IMR-90 (cell line): ENCODE data around the gene UBE2QL1. TPM values are rescaled to one million over a fixed set of nuclear protein-coding genes. Genes with fewer than 3 reads are reported as not detected.

Experiments used
- ATAC-seq: fragments of 200-7000 bp; cut with Tn5 transposase; 2 replicates; pipeline ENCODE4 v1.9.1; 2020; ENCODE audit warnings: low read depth, mild to moderate bottlenecking, moderate library complexity
- BruUV-seq: library from RNA; stranded (reverse); fragments of 400-500 nt; replicated peaks from 2 replicates; lab custom pipeline; 2021; lab: Mats Ljungman, UMichigan
- CTCF ChIA-PET: fragments of 300-600 bp; formaldehyde crosslinking; extraction: SDS; loops from one replicate; lab custom pipeline; 2021; ENCODE audit warnings: antibody characterized with exemption; lab: Yijun Ruan, JAX
- POLR2A ChIA-PET: fragments of 300-600 bp; sonication (Branson Sonifier 250); formaldehyde crosslinking; loops from one replicate; lab custom pipeline; 2022; ENCODE audit warnings: antibody characterized with exemption; ENCODE audit not compliant: unreplicated experiment; lab: Charles Lee
- DNase-seq: peaks from one replicate; pipeline ENCODE4 v3.0.0; 2013
- H2AFZ ChIP-seq: replicated peaks from 2 replicates; pipeline ENCODE3; 2013; ENCODE audit warnings: low read length, mild to moderate bottlenecking; ENCODE audit not compliant: poor library complexity
- H2AK5ac ChIP-seq: 2 replicates; pipeline ENCODE4 v1.6.1; 2013; ENCODE audit warnings: low read depth, low read length, inconsistent platforms
- H2AK9ac ChIP-seq: replicated peaks from 2 replicates; pipeline ENCODE3; 2013; ENCODE audit warnings: mild to moderate bottlenecking, low read depth, low read length, moderate library complexity; ENCODE audit not compliant: poor library complexity
- H2BK120ac ChIP-seq: 2 replicates; pipeline ENCODE4 v1.6.1; 2013; ENCODE audit warnings: low read depth, low read length, inconsistent platforms
- H2BK15ac ChIP-seq: 3 replicates; pipeline ENCODE4 v1.6.1; 2013; ENCODE audit warnings: low read depth, low read length, inconsistent platforms
- H2BK20ac ChIP-seq: 2 replicates; pipeline ENCODE4 v1.6.1; 2013; ENCODE audit warnings: low read depth, mild to moderate bottlenecking, inconsistent platforms, low read length, moderate library complexity
- H2BK5ac ChIP-seq: 2 replicates; pipeline ENCODE4 v1.6.1; 2013; ENCODE audit warnings: mild to moderate bottlenecking, low read depth, low read length, inconsistent platforms; ENCODE audit not compliant: poor library complexity, severe bottlenecking
- H3K14ac ChIP-seq: replicated peaks from 2 replicates; pipeline ENCODE4 v1.6.1; 2013; ENCODE audit warnings: low read depth, low read length, inconsistent platforms
- H3K18ac ChIP-seq: 2 replicates; pipeline ENCODE4 v1.6.1; 2013; ENCODE audit warnings: low read depth, low read length, control low read depth
- H3K23ac ChIP-seq: 2 replicates; pipeline ENCODE4 v1.6.1; 2013; ENCODE audit warnings: low read depth, low read length, inconsistent platforms
- H3K27ac ChIP-seq: 2 replicates; pipeline ENCODE4 v1.5.1; 2013; ENCODE audit warnings: mild to moderate bottlenecking, control low read depth, low read length; ENCODE audit not compliant: insufficient read depth
- H3K27me3 ChIP-seq: 2 replicates; pipeline ENCODE4 v1.6.1; 2013; ENCODE audit warnings: low read length; ENCODE audit not compliant: control insufficient read depth, insufficient read depth
- H3K36me3 ChIP-seq: 2 replicates; pipeline ENCODE4 v1.6.1; 2013; ENCODE audit warnings: low read length, mixed read lengths; ENCODE audit not compliant: control insufficient read depth, insufficient read depth
- H3K4ac ChIP-seq: 2 replicates; pipeline ENCODE4 v1.6.1; 2013; ENCODE audit warnings: low read depth, low read length, inconsistent platforms
- H3K4me1 ChIP-seq: 2 replicates; pipeline ENCODE4 v1.6.1; 2013; ENCODE audit warnings: low read length, mixed read lengths; ENCODE audit not compliant: control insufficient read depth, insufficient read depth
- H3K4me2 ChIP-seq: 2 replicates; pipeline ENCODE4 v1.6.1; 2013; ENCODE audit warnings: low read depth, mild to moderate bottlenecking, control low read depth, low read length, moderate library complexity
- H3K4me3 ChIP-seq: 2 replicates; pipeline ENCODE4 v1.5.1; 2013; ENCODE audit warnings: low read depth, mild to moderate bottlenecking, control low read depth, low read length, moderate library complexity; ENCODE audit not compliant: insufficient read depth
- H3K56ac ChIP-seq: 2 replicates; pipeline ENCODE4 v1.6.1; 2013; ENCODE audit warnings: low read length, inconsistent platforms; ENCODE audit not compliant: insufficient read depth; ENCODE audit errors: extremely low read depth
- H3K79me1 ChIP-seq, 2 experiments: 2 replicates each; pipeline ENCODE4 v1.6.1; 2013; ENCODE audit warnings: low read length in 2 of 2, inconsistent platforms in 1 of 2, low read depth in 1 of 2
- H3K9ac ChIP-seq: 2 replicates; pipeline ENCODE4 v1.6.1; 2013; ENCODE audit warnings: low read depth, low read length, control low read depth
- H3K9me1 ChIP-seq: 2 replicates; pipeline ENCODE4 v1.6.1; 2013; ENCODE audit warnings: low read length, inconsistent platforms; ENCODE audit not compliant: insufficient read depth
- H3K9me3 ChIP-seq: 2 replicates; pipeline ENCODE4 v1.6.1; 2013; ENCODE audit warnings: low read length; ENCODE audit not compliant: control insufficient read depth, insufficient read depth
- H4K20me1 ChIP-seq: 2 replicates; pipeline ENCODE4 v1.6.1; 2013; ENCODE audit warnings: low read length, inconsistent platforms; ENCODE audit not compliant: insufficient read depth
- H4K5ac ChIP-seq: 2 replicates; pipeline ENCODE4 v1.6.1; 2013; ENCODE audit warnings: mild to moderate bottlenecking, low read depth, low read length, control low read depth
- H4K8ac ChIP-seq, 2 experiments: 2 replicates each; pipeline ENCODE4 v1.6.1; 2013; ENCODE audit warnings: low read depth in 2 of 2, low read length in 2 of 2, control low read depth in 1 of 2, inconsistent platforms in 1 of 2
- H4K91ac ChIP-seq: 2 replicates; pipeline ENCODE4 v1.6.1; 2013; ENCODE audit warnings: low read depth, low read length, inconsistent platforms; ENCODE audit not compliant: insufficient read depth
- BHLHE40 ChIP-seq: fragments of 150-350 bp; IDR thresholded peaks from 2 replicates; pipeline ENCODE4 v1.6.1; 2016; ENCODE audit warnings: mild to moderate bottlenecking, low read depth, low read length
- CEBPB ChIP-seq: IDR thresholded peaks from 2 replicates; pipeline ENCODE4 v1.6.1; 2012; ENCODE audit warnings: low read depth, low read length, improper control_type of control experiment
- CHD1 ChIP-seq: IDR thresholded peaks from 2 replicates; pipeline ENCODE4 v1.6.1; 2012; ENCODE audit warnings: low read depth, low read length, improper control_type of control experiment
- CTCF ChIP-seq: conservative IDR thresholded peaks from 2 replicates; pipeline ENCODE4 v1.5.1; 2012; ENCODE audit warnings: mild to moderate bottlenecking, low read depth, low read length, improper control_type of control experiment
- ELK1 ChIP-seq: fragments of 150-350 bp; IDR thresholded peaks from 2 replicates; pipeline ENCODE4 v1.6.1; 2016; ENCODE audit warnings: low read depth, mild to moderate bottlenecking, low read length, moderate library complexity, borderline replicate concordance
- FOS ChIP-seq: fragments of 150-350 bp; IDR thresholded peaks from 2 replicates; pipeline ENCODE4 v1.6.1; 2016; ENCODE audit warnings: low read depth, low read length
- MAFK ChIP-seq: IDR thresholded peaks from 2 replicates; pipeline ENCODE4 v1.6.1; 2012; ENCODE audit warnings: low read depth, low read length, improper control_type of control experiment
- MAZ ChIP-seq: IDR thresholded peaks from 2 replicates; pipeline ENCODE4 v1.6.1; 2012; ENCODE audit warnings: low read depth, mild to moderate bottlenecking, low read length, improper control_type of control experiment, moderate library complexity, borderline replicate concordance
- MXI1 ChIP-seq: IDR thresholded peaks from 2 replicates; pipeline ENCODE4 v1.6.1; 2012; ENCODE audit warnings: low read depth, mild to moderate bottlenecking, low read length, moderate library complexity, borderline replicate concordance
- POLR2A ChIP-seq: IDR thresholded peaks from 2 replicates; pipeline ENCODE4 v1.6.1; 2012; ENCODE audit warnings: mild to moderate bottlenecking, low read depth, low read length
- RAD21 ChIP-seq: IDR thresholded peaks from 2 replicates; pipeline ENCODE4 v1.6.1; 2012; ENCODE audit warnings: low read length, improper control_type of control experiment
- RCOR1 ChIP-seq: IDR thresholded peaks from 2 replicates; pipeline ENCODE4 v1.6.1; 2012; ENCODE audit warnings: mild to moderate bottlenecking, low read length, improper control_type of control experiment; ENCODE audit not compliant: insufficient replicate concordance
- RFX5 ChIP-seq: IDR thresholded peaks from 2 replicates; pipeline ENCODE4 v1.8.0; 2012; ENCODE audit warnings: low read depth, mild to moderate bottlenecking, low read length, moderate library complexity
- USF2 ChIP-seq: fragments of 150-350 bp; IDR thresholded peaks from 2 replicates; pipeline ENCODE4 v1.6.1; 2017; ENCODE audit warnings: mild to moderate bottlenecking, antibody characterized with exemption, low read length, low read depth
- dilution Hi-C: fragments of 300-500 bp; cut with HindIII; formaldehyde crosslinking; loops from one replicate; pipeline ENCODE4 v1.14.3; 2018; ENCODE audit warnings: low sequenced_read_pairs; ENCODE audit not compliant: unreplicated experiment
- in situ Hi-C: fragments of 300-500 bp; cut with MboI; formaldehyde crosslinking; loops from 3 replicates; pipeline ENCODE4 v1.14.3; 2019; ENCODE audit warnings: low sequenced_read_pairs, inconsistent platforms, mixed read lengths
- intact Hi-C: fragments of 100-400 bp; cut with micrococcal nuclease; formaldehyde crosslinking; loops from 2 replicates; pipeline ENCODE4 v1.10.0; 2022
- polyA plus RNA-seq, 3 experiments: library from polyadenylated mRNA; depleted of rRNA; stranded (reverse); fragments of >200 nt; gene quantifications; 2 replicates each; pipeline ENCODE4 v1.2.3, GENCODE V29; 2012; ENCODE audit warnings: low replicate concordance in 1 of 3
- total RNA-seq: library from RNA; depleted of rRNA; stranded (reverse); fragments of >200 nt; gene quantifications from 2 replicates; pipeline ENCODE4 v1.2.3, GENCODE V29; 2012

Gene UBE2QL1
- total and polyA plus RNA-seq, 2 of the 4 experiments (the other 2 are of a cell fraction) = not detected

GRCh38 chr5:6424700-6425099 is 24.0 kb upstream of the UBE2QL1 start:
- no peak overlapping the region for H2AK9ac ChIP-seq
- ChIA-PET POLR2A (no interaction called here), CTCF (interaction anchor here (0.7 kb wide), 1 partner anchor 124 kb away, joined by 3 read pairs; no protein-coding TSS in a partner anchor)
- TF ChIP-seq RAD21 (no peak), POLR2A (no peak), CTCF (no peak), MAZ (no peak), USF2 (no peak), ELK1 (no peak), FOS (no peak), BHLHE40 (no peak), RFX5 (no peak), CEBPB (no peak), MAFK (no peak), MXI1 (no peak), RCOR1 (no peak), CHD1 (no peak)
- no peaks in the 10 kb centered on the region for H3K27me3 ChIP-seq
- no peaks in the 10 kb centered on the region for H3K9me3 ChIP-seq
- H2BK5ac ChIP-seq = no peak overlapping the region
- intact Hi-C loops = no loop called here
- no peaks in the 10 kb centered on the region for H3K36me3 ChIP-seq
- H3K9me1 ChIP-seq = no peaks in the 10 kb centered on the region
- no peak overlapping the region for H2AFZ ChIP-seq
- DNase-seq (no peak), ATAC-seq (no peak)
- in situ Hi-C loops = no loop called here
- H3K23ac ChIP-seq = no peak overlapping the region
- no peak overlapping the region for H2BK20ac ChIP-seq
- no peak overlapping the region for H4K8ac ChIP-seq
- H3K4ac ChIP-seq = no peak overlapping the region
- no peak overlapping the region for H3K27ac ChIP-seq
- dilution Hi-C loops = no loop called here
- BruUV-seq = no TSS peak
- H4K91ac ChIP-seq = no peak overlapping the region
- no peaks in the 10 kb centered on the region for H3K79me1 ChIP-seq
- no peak overlapping the region for H3K4me2 ChIP-seq
- no peak overlapping the region for H4K5ac ChIP-seq
- H3K18ac ChIP-seq = no peak overlapping the region
- no peak overlapping the region for H2BK120ac ChIP-seq
- H3K9ac ChIP-seq = no peak overlapping the region
- H2AK5ac ChIP-seq = no peak overlapping the region
- H2BK15ac ChIP-seq = no peak overlapping the region
- H3K56ac ChIP-seq = no peak overlapping the region
- no peak overlapping the region for H3K4me3 ChIP-seq
- H3K14ac ChIP-seq = no peak overlapping the region
- no peaks in the 10 kb centered on the region for H4K20me1 ChIP-seq
- no peaks in the 10 kb centered on the region for H3K4me1 ChIP-seq
